PFSK-1 (cell line): ENCODE results near the gene ATF6B.

Experiments
- FOXP2 ChIP-seq: optimal IDR thresholded peaks from 2 replicates; pipeline ENCODE3; 2011; ENCODE audit warnings: borderline replicate concordance, control low read depth, inconsistent platforms; ENCODE audit not compliant: insufficient read depth; ENCODE audit errors: extremely low read length, extremely low read depth
- POLR2AphosphoS5 ChIP-seq: IDR thresholded peaks from 2 replicates; pipeline ENCODE4 v1.6.1; 2012; ENCODE audit warnings: low read depth, mild to moderate bottlenecking, control low read depth, low read length, moderate library complexity
- SIN3A ChIP-seq: IDR thresholded peaks from 2 replicates; pipeline ENCODE4 v1.6.1; 2012; ENCODE audit warnings: mild to moderate bottlenecking, low read length, moderate library complexity, borderline replicate concordance; ENCODE audit not compliant: insufficient read depth
- TAF1 ChIP-seq: IDR thresholded peaks from 2 replicates; pipeline ENCODE4 v1.6.1; 2012; ENCODE audit warnings: low read length, control low read depth, borderline replicate concordance; ENCODE audit not compliant: insufficient read depth
- TF ChIP-seq, protein P1 (sequence below), 2 experiments: IDR thresholded peaks; 2 replicates each; pipeline versions ENCODE4 v1.6.1 to v1.8.0; 2011 to 2012; ENCODE audit warnings: low read depth in 2 of 2, low read length in 2 of 2, control low read depth in 1 of 2, inconsistent platforms in 1 of 2, mild to moderate bottlenecking in 1 of 2, moderate library complexity in 1 of 2; ENCODE audit not compliant: insufficient read depth in 1 of 2

Gene ATF6B

DNA sequence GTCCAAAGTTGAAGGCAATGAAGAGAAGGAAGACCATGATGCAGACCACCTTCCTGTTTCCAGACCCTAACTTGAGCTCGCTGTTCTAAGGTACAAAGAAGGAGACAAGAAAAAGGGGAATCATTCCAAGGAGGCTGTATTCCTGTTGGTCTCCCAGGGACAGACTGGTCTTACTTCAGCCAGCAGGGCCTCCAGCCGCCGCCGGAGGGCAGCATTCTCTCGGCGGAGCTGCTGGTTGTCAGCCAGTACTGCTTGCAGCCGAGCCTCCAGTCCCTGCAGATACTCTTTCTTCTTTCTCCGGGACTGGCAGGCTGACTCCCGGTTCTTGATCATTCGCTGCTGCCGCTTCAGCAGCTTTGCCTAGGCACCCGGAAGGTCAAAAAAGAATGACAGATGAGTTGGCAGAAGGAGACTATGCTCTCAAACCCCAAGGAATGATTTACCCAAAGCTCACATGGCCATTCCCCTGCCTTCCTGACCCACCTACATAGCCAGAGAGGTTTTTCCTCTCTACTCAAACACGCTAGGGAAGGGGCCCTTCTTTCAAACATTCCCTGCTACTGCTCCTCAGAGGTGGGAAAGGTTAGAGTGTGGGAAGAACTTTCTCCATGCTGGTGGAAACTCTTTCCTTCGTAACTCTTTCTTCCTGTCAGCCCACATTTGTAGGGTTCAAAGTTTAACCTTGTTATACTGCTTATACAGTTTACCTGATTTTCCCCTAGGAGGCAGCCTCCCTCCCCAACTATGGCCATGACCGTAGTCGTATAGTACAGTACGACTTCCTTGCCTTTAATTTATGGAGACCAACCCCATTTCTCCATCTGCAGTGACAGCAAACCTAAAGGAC, 9.0 kb downstream of the ATF6B start:
- TF ChIP-seq, protein P1, sequence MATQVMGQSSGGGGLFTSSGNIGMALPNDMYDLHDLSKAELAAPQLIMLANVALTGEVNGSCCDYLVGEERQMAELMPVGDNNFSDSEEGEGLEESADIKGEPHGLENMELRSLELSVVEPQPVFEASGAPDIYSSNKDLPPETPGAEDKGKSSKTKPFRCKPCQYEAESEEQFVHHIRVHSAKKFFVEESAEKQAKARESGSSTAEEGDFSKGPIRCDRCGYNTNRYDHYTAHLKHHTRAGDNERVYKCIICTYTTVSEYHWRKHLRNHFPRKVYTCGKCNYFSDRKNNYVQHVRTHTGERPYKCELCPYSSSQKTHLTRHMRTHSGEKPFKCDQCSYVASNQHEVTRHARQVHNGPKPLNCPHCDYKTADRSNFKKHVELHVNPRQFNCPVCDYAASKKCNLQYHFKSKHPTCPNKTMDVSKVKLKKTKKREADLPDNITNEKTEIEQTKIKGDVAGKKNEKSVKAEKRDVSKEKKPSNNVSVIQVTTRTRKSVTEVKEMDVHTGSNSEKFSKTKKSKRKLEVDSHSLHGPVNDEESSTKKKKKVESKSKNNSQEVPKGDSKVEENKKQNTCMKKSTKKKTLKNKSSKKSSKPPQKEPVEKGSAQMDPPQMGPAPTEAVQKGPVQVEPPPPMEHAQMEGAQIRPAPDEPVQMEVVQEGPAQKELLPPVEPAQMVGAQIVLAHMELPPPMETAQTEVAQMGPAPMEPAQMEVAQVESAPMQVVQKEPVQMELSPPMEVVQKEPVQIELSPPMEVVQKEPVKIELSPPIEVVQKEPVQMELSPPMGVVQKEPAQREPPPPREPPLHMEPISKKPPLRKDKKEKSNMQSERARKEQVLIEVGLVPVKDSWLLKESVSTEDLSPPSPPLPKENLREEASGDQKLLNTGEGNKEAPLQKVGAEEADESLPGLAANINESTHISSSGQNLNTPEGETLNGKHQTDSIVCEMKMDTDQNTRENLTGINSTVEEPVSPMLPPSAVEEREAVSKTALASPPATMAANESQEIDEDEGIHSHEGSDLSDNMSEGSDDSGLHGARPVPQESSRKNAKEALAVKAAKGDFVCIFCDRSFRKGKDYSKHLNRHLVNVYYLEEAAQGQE (IDR thresholded peaks at IDR 0.05; ENCODE audit: insufficient read depth in 1 of 2, low read depth in 2 of 2, low read length in 2 of 2), result no peak
- TF ChIP-seq FOXP2, result no peak
- TF ChIP-seq POLR2AphosphoS5, result no peak
- TF ChIP-seq TAF1, result no peak
- TF ChIP-seq SIN3A, result no peak

DNA sequence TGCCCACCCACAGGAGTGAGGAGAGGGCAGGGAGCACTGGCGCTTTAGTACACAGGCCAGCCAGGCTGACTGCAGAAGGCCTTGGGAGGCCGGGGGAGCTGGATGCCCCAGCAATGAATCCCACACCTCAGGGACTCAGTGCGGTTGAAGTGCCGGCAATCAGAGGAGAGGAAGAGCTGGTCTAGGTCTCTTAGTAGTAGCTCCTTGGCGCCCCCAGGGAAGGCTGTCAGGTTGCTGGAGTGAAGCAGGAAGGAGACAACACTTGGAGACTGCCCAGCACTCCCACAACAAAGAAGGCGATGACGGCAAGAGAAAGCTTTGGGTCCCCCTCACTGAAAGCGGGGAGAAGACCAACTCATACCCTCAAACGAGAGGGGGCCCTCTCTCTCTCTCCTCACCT, 10.6 kb downstream of the ATF6B start:
- no peak for TF ChIP-seq SIN3A
- no peak for TF ChIP-seq POLR2AphosphoS5
- TF ChIP-seq TAF1, result no peak
- no peak for TF ChIP-seq FOXP2
- TF ChIP-seq, protein P1 (IDR thresholded peaks at IDR 0.05; ENCODE audit: insufficient read depth in 1 of 2, low read depth in 2 of 2, low read length in 2 of 2), result no peak

DNA sequence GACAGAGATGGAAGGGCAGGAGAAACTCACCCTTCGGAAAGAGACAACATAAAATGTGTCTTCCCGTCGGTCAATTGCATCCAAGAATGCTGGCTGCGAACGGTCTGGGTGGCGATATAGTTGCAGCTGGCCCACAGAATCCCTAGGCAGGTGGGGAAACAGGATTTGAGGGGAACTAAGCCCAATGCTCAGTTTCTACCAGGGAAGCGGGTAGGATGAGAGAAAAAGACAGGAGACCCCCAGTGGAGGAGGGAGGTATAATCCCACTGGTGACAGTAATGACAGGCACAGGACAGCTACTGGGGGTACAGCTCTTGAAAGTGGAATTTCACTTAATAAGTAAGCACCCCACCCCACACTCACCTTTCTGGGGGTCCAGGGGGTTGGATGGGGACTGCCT, 11.4 kb downstream of the ATF6B start:
- no peak for TF ChIP-seq TAF1
- TF ChIP-seq, protein P1 (IDR thresholded peaks at IDR 0.05; ENCODE audit: insufficient read depth in 1 of 2, low read depth in 2 of 2, low read length in 2 of 2), result no peak

DNA sequence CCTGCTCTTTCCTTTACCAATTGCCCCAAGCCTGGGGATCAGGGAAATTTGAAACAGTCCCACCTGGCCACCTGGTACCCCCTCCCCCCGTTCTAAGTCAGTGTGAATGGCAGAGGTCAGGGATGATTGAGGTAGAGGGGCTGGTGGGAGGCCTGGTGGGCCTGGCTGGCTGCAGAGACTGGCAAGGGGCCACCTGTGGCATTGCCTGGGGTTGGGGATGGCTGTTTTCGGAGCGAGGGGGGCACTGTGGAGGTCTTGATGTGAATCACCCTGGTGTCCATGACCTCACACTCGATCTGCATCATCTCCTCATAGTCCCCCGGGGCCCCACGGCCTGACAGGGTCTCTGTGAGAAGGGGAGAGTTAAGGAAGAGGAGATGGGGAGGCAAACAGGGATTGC, 12.4 kb downstream of the ATF6B start:
- TF ChIP-seq SIN3A (no peak), POLR2AphosphoS5 (no peak), TAF1 (no peak), FOXP2 (no peak)
- TF ChIP-seq, protein P1 (IDR thresholded peaks at IDR 0.05; ENCODE audit: insufficient read depth in 1 of 2, low read depth in 2 of 2, low read length in 2 of 2), result no peak

DNA sequence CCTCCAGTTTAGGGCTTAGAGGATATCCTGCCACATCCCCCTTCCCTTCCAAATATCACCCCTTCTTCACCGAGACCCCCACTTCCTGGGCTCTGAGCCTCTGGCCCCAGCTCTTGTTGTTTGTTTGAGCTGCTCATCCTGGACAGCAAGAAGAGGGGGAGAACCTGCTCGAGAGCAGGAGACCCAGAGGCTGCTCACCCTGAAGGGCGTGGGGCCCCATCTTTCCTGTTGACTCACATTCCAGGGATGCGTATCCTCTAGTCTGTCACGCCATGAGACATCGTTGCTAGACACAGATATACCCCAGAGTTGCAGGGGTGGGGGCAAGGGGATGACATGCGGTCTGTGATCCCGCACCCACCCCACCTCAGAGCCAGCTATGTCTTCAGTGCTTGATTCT, 13.2 kb downstream of the ATF6B start:
- TF ChIP-seq SIN3A (no peak), POLR2AphosphoS5 (no peak), FOXP2 (no peak)
- TF ChIP-seq, protein P1 (IDR thresholded peaks at IDR 0.05; ENCODE audit: insufficient read depth in 1 of 2, low read depth in 2 of 2, low read length in 2 of 2), result no peak
